OCI-LY7 (cell line): ENCODE results near the gene CDK17. TPM values are rescaled to one million over a fixed set of nuclear protein-coding genes. Genes with fewer than 3 reads are reported as not detected.

Experiments used
- BruUV-seq: library from RNA; stranded (reverse); fragments of 400-500 nt; replicated peaks from 2 replicates; lab custom pipeline; 2021; lab: Mats Ljungman, UMichigan
- CTCF ChIA-PET: fragments of 300-600 bp; sonication (Branson Sonifier 250); formaldehyde crosslinking; loops from one replicate; lab custom pipeline; 2022; ENCODE audit warnings: antibody characterized with exemption; ENCODE audit not compliant: unreplicated experiment; lab: Charles Lee
- POLR2A ChIA-PET: fragments of 300-600 bp; sonication (Branson Sonifier 250); formaldehyde crosslinking; loops from one replicate; lab custom pipeline; 2022; ENCODE audit warnings: antibody characterized with exemption; lab: Charles Lee
- DNase-seq: peaks from one replicate; pipeline ENCODE4 v3.0.0-alpha.2; 2015; ENCODE audit warnings: low spot score
- H2AFZ ChIP-seq: fragments of 200-600 bp; sonication (generic), shearing (Covaris generic); 2 replicates; pipeline ENCODE4 v1.6.1; 2014; ENCODE audit warnings: mild to moderate bottlenecking, antibody characterized with exemption, low read length, moderate library complexity
- H3K27ac ChIP-seq: fragments of 200-600 bp; sonication (generic); 2 replicates; pipeline ENCODE4 v1.5.1; 2014; ENCODE audit warnings: mixed run types, low read depth, mild to moderate bottlenecking, moderate library complexity, low read length, inconsistent platforms; ENCODE audit not compliant: poor library complexity, severe bottlenecking
- H3K36me3 ChIP-seq: fragments of 200-600 bp; sonication (generic); 2 replicates; pipeline ENCODE4 v1.6.1; 2014; ENCODE audit warnings: mild to moderate bottlenecking, antibody characterized with exemption, low read length, moderate library complexity, mixed read lengths; ENCODE audit not compliant: insufficient read depth
- H3K4me1 ChIP-seq: fragments of 200-600 bp; sonication (generic); 2 replicates; pipeline ENCODE4 v1.5.1; 2014; ENCODE audit warnings: mild to moderate bottlenecking, low read length; ENCODE audit not compliant: insufficient read depth, poor library complexity, severe bottlenecking
- H3K4me2 ChIP-seq: fragments of 200-600 bp; sonication (generic); 2 replicates; pipeline ENCODE4 v1.6.1; 2014; ENCODE audit warnings: mild to moderate bottlenecking, low read length
- H3K4me3 ChIP-seq: fragments of 200-600 bp; sonication (generic); 2 replicates; pipeline ENCODE4 v1.5.1; 2014; ENCODE audit warnings: mild to moderate bottlenecking, low read depth, low read length; ENCODE audit not compliant: poor library complexity, severe bottlenecking
- H3K79me2 ChIP-seq: fragments of 200-600 bp; sonication (generic); 2 replicates; pipeline ENCODE4 v1.6.1; 2016; ENCODE audit warnings: low read depth, mild to moderate bottlenecking, low read length, moderate library complexity, mixed read lengths; ENCODE audit not compliant: insufficient read depth
- H3K9me2 ChIP-seq: fragments of 200-600 bp; sonication (generic); 2 replicates; pipeline ENCODE4 v1.6.1; 2016; ENCODE audit warnings: mild to moderate bottlenecking, low read length, mixed read lengths; ENCODE audit not compliant: insufficient read depth
- H3K9me3 ChIP-seq: fragments of 200-600 bp; sonication (generic); 2 replicates; pipeline ENCODE4 v1.6.1; 2014; ENCODE audit warnings: mild to moderate bottlenecking, mixed run types, low read length, mixed read lengths
- H4K20me1 ChIP-seq: fragments of 200-600 bp; sonication (generic); 2 replicates; pipeline ENCODE4 v1.6.1; 2014; ENCODE audit warnings: mild to moderate bottlenecking, antibody characterized with exemption, low read length, moderate library complexity, mixed read lengths; ENCODE audit not compliant: insufficient read depth
- CTCF ChIP-seq: fragments of 200-600 bp; sonication (generic); conservative IDR thresholded peaks from 2 replicates; pipeline ENCODE4 v1.5.1; 2014; ENCODE audit warnings: mild to moderate bottlenecking, antibody characterized with exemption, low read length, moderate library complexity, mixed read lengths
- EZH2phosphoT487 ChIP-seq: fragments of 200-600 bp; sonication (generic); IDR thresholded peaks from 2 replicates; pipeline ENCODE4 v1.6.1; 2018; ENCODE audit warnings: low read depth, borderline replicate concordance, mild to moderate bottlenecking, mixed run types, antibody characterized with exemption, low read length, moderate library complexity, mixed read lengths
- intact Hi-C: fragments of 100-400 bp; cut with micrococcal nuclease; formaldehyde crosslinking; loops from one replicate; pipeline ENCODE4 v1.10.0; 2022; ENCODE audit not compliant: unreplicated experiment
- total RNA-seq, 2 experiments: library from RNA; depleted of rRNA in 1 of 2; stranded (reverse); fragments of >200 nt in 1 of 2; shearing (Covaris generic) in 1 of 2; gene quantifications; 2 replicates each; pipeline ENCODE4 v1.2.3, GENCODE V29; 2014 to 2022

Gene CDK17
- total RNA-seq, 2 experiments from 2014 or later = 34.5 to 43.4 TPM

DNA sequence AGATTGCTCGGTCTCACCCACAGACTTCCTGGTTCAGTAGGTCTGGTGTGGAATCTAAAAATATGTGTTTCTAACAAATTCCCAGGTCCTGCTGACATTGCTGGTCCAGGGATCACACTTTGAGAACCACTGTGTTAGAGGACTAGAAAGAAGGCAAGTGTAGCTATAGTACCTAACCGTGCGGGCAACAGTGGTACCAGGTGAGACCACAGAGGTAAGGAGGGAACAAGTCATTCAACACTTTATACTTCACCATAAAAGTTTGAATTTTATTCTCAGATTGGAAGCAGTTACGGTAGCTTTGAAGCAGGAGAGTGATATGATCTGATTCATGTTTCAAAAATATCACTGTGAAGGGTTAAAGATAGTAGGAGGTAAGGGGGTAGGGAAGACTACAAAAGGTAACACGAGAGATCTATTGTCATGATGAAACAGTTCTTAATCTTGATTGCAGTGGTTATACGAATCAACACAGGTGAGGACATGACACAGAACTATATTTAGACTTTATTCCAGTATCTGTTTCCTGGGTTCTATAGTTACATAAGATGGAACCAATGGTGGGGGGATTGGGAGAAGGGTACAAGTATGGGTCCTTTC is 73.5 kb downstream of the CDK17 start:
- POLR2A ChIA-PET = interaction anchor here (0.6 to 3.6 kb wide), 14 partner anchors 13 to 162 kb away, joined by 3 to 27 read pairs (median 4); partner anchors contain the start of gene CFAP54
- Histone ChIP-seq H4K20me1 (no peaks in the 10 kb centered on the region), H3K36me3 (peaks cover 60% of the 10 kb centered on the region), H3K4me1 (peaks cover 76% of the 10 kb centered on the region), H3K27ac (peak overlapping the region; percentile 96), H3K9me2 (no peaks in the 10 kb centered on the region), H2AFZ (peak overlapping the region; percentile 13; the same call in 1 of the 2 replicates), H3K4me3 (peak overlapping the region; percentile 56), H3K4me2 (peak overlapping the region; percentile 83), H3K9me3 (peaks cover 7% of the 10 kb centered on the region; the same call in 1 of the 2 replicates), H3K79me2 (peaks cover 65% of the 10 kb centered on the region)
- CTCF ChIA-PET = interaction anchor here (0.6 to 1.4 kb wide), 2 partner anchors 70 to 793 kb away, joined by 3 read pairs; no protein-coding TSS in a partner anchor
- intact Hi-C loops = loop anchor here (2.0 to 5.0 kb wide), 4 partner anchors 50 to 289 kb away; partner anchors contain the start of gene LTA4H
- TF ChIP-seq CTCF (no peak), EZH2phosphoT487 (no peak)
- BruUV-seq = no TSS peak
- peak; percentile 57 for DNase-seq

GRCh38 chr12:96323906-96324305 is 76.3 kb downstream of the CDK17 start:
- intact Hi-C loops = no loop called here
- H2AFZ ChIP-seq = no peak overlapping the region
- POLR2A ChIA-PET = no interaction called here

More at GRCh38 chr12:96323906-96324305, 76.3 kb downstream of the CDK17 start:
- Histone ChIP-seq H3K9me2 (no peaks in the 10 kb centered on the region), H3K27ac (no peak overlapping the region), H3K4me2 (no peak overlapping the region), H3K4me1 (peaks cover 60% of the 10 kb centered on the region), H3K36me3 (peaks cover 37% of the 10 kb centered on the region), H3K9me3 (peaks cover 7% of the 10 kb centered on the region; the same call in 1 of the 2 replicates), H4K20me1 (no peaks in the 10 kb centered on the region), H3K79me2 (peaks cover 56% of the 10 kb centered on the region), H3K4me3 (no peak overlapping the region)
- TF ChIP-seq CTCF (no peak), EZH2phosphoT487 (no peak)
- DNase-seq = no peak
- BruUV-seq = no TSS peak
- CTCF ChIA-PET = no interaction called here
